GM18511 (cell line): ENCODE data around the gene FMNL2.

Experiments used
- ATAC-seq: cut with Tn5 transposase; IDR thresholded peaks from one replicate; pipeline ENCODE4 v1.9.1; 2021; ENCODE audit warnings: mild to moderate bottlenecking, moderate library complexity; ENCODE audit not compliant: unreplicated experiment

The FMNL2 gene

GRCh38 chr2:152548111-152548875, 213.3 kb downstream of the FMNL2 start:
- ATAC-seq: no peak

GRCh38 chr2:152548996-152549395, 214.0 kb downstream of the FMNL2 start:
- ATAC-seq: no peak

GRCh38 chr2:152549423-152549822, 214.4 kb downstream of the FMNL2 start:
- ATAC-seq: no peak

GRCh38 chr2:152550386-152550785, 215.4 kb downstream of the FMNL2 start:
- no peak for ATAC-seq

- no peak for ATAC-seq
Measured at GRCh38 chr2:152552888-152553287, 217.9 kb downstream of the FMNL2 start.

GRCh38 chr2:152553518-152553917, 218.5 kb downstream of the FMNL2 start:
- ATAC-seq: no peak

- ATAC-seq: no peak
Measured at GRCh38 chr2:152555048-152555447, 220.1 kb downstream of the FMNL2 start.

GRCh38 chr2:152556506-152556905, 221.5 kb downstream of the FMNL2 start:
- ATAC-seq: no peak

- ATAC-seq: no peak
Measured at GRCh38 chr2:152557273-152557888, 222.4 kb downstream of the FMNL2 start.

GRCh38 chr2:152558158-152558984, 223.4 kb downstream of the FMNL2 start:
- ATAC-seq: peak; percentile 82

GRCh38 chr2:152559008-152559407, 224.0 kb downstream of the FMNL2 start:
- peak; percentile 41 for ATAC-seq

- ATAC-seq: no peak
Measured at GRCh38 chr2:152560166-152560565, 225.2 kb downstream of the FMNL2 start.

GRCh38 chr2:152560873-152561595, 226.1 kb downstream of the FMNL2 start:
- no peak for ATAC-seq

GRCh38 chr2:152562198-152562884, 227.4 kb downstream of the FMNL2 start:
- no peak for ATAC-seq

GRCh38 chr2:152563764-152564163, 228.8 kb downstream of the FMNL2 start:
- no peak for ATAC-seq

- peak; percentile 72 for ATAC-seq
Measured at GRCh38 chr2:152564754-152565551, 230.0 kb downstream of the FMNL2 start.

- peak; percentile 83 for ATAC-seq
Measured at GRCh38 chr2:152565884-152566727, 231.1 kb downstream of the FMNL2 start.

- ATAC-seq: peak; percentile 53
Measured at GRCh38 chr2:152566728-152567069, 231.7 kb downstream of the FMNL2 start.

GRCh38 chr2:152568531-152568930, 233.6 kb downstream of the FMNL2 start:
- ATAC-seq: no peak
